OCI-LY1 (cell line): Measurements from ENCODE around the gene RNF115.

Experiments used
- H2AFZ ChIP-seq: fragments of 200-600 bp; sonication (generic), shearing (Covaris generic); 2 replicates; pipeline ENCODE4 v1.6.0; 2014; ENCODE audit warnings: antibody characterized with exemption, mild to moderate bottlenecking, low read length
- H3F3A ChIP-seq: fragments of 200-600 bp; sonication (generic), shearing (Covaris generic); 2 replicates; pipeline ENCODE4 v1.6.0; 2014; ENCODE audit warnings: mild to moderate bottlenecking, antibody characterized with exemption, low read length, moderate library complexity; ENCODE audit not compliant: insufficient read depth
- H3K27ac ChIP-seq: fragments of 200-600 bp; sonication (generic); 2 replicates; pipeline ENCODE4 v1.5.1; 2014; ENCODE audit warnings: low read length, mixed run types, mild to moderate bottlenecking, low read depth; ENCODE audit not compliant: poor library complexity, severe bottlenecking
- H3K27me3 ChIP-seq: fragments of 200-600 bp; sonication (generic); 2 replicates; pipeline ENCODE4 v1.6.0; 2014; ENCODE audit warnings: antibody characterized with exemption, mild to moderate bottlenecking, low read length, moderate library complexity; ENCODE audit not compliant: insufficient read depth
- H3K36me3 ChIP-seq: fragments of 200-600 bp; sonication (generic); 2 replicates; pipeline ENCODE4 v1.6.1; 2014; ENCODE audit warnings: mild to moderate bottlenecking, antibody characterized with exemption, low read length, moderate library complexity, mixed read lengths; ENCODE audit not compliant: insufficient read depth
- H3K4me1 ChIP-seq: fragments of 200-600 bp; sonication (generic); 2 replicates; pipeline ENCODE4 v1.5.1; 2014; ENCODE audit warnings: mild to moderate bottlenecking, low read length, moderate library complexity; ENCODE audit not compliant: insufficient read depth, severe bottlenecking
- H3K4me2 ChIP-seq: fragments of 200-600 bp; sonication (generic), shearing (Covaris generic); 2 replicates; pipeline ENCODE4 v1.6.1; 2014; ENCODE audit warnings: low read length
- H3K4me3 ChIP-seq: fragments of 200-600 bp; sonication (generic); 2 replicates; pipeline ENCODE4 v1.5.1; 2014; ENCODE audit warnings: low read length, low read depth, mild to moderate bottlenecking, mixed read lengths; ENCODE audit not compliant: poor library complexity, severe bottlenecking
- H3K79me2 ChIP-seq: fragments of 200-600 bp; shearing (Covaris generic); 2 replicates; pipeline ENCODE4 v1.6.1; 2016; ENCODE audit warnings: mixed run types, low read length, mixed read lengths; ENCODE audit not compliant: insufficient read depth
- H3K9ac ChIP-seq: fragments of 200-600 bp; sonication (generic), shearing (Covaris generic); 2 replicates; pipeline ENCODE4 v1.6.1; 2014; ENCODE audit warnings: mild to moderate bottlenecking, low read length, mixed read lengths
- H3K9me2 ChIP-seq: fragments of 200-600 bp; sonication (generic), shearing (Covaris generic); 2 replicates; pipeline ENCODE4 v1.6.1; 2014; ENCODE audit warnings: low read depth, mild to moderate bottlenecking, low read length, mixed read lengths
- H3K9me3 ChIP-seq: fragments of 200-600 bp; shearing (Covaris generic); 2 replicates; pipeline ENCODE4 v1.6.1; 2014; ENCODE audit warnings: low read length, mixed read lengths
- H4K20me1 ChIP-seq: fragments of 200-600 bp; sonication (generic), shearing (Covaris generic); 2 replicates; pipeline ENCODE4 v1.6.0; 2016; ENCODE audit warnings: mild to moderate bottlenecking, low read length; ENCODE audit not compliant: insufficient read depth
- EZH2 ChIP-seq: fragments of 200-600 bp; sonication (generic), shearing (Covaris generic); IDR thresholded peaks from 2 replicates; pipeline ENCODE4 v1.8.0; 2017; ENCODE audit warnings: borderline replicate concordance, mixed run types, mild to moderate bottlenecking, antibody characterized with exemption, low read length, moderate library complexity, mixed read lengths
- TF ChIP-seq, protein P1 (sequence below): fragments of 200-600 bp; sonication (generic), shearing (Covaris generic); IDR thresholded peaks from 2 replicates; pipeline ENCODE4 v1.5.1; 2017; ENCODE audit warnings: mild to moderate bottlenecking, antibody characterized with exemption, low read length, moderate library complexity, mixed read lengths

Gene RNF115

DNA sequence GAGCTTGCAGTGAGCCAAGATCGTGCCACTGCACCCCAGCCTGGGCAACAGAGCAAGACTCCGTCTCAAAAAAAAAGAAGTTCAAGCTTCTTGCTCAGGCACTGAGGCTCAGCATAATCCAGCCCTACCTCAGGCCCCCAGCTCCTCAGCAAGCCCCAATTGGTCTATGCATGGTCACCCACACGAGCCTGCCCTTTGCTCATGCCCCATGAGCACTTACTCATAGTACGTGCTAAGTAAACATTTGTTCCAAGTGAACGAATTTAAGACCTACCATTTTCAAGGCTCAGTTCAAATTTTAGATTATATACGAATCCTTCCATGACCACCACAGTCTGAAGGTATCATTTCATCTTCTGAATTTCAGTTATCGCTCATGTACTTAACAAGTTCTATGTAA is 121.1 kb downstream of the RNF115 start:
- no peaks in the 10 kb centered on the region for H3F3A ChIP-seq
- no peaks in the 10 kb centered on the region for H4K20me1 ChIP-seq
- no peaks in the 10 kb centered on the region for H3K79me2 ChIP-seq
- no peaks in the 10 kb centered on the region for H3K9me2 ChIP-seq
- H3K27me3 ChIP-seq, result no peaks in the 10 kb centered on the region
- H3K27ac ChIP-seq, result no peak overlapping the region
- TF ChIP-seq EZH2, result no peak
- TF ChIP-seq, protein P1, sequence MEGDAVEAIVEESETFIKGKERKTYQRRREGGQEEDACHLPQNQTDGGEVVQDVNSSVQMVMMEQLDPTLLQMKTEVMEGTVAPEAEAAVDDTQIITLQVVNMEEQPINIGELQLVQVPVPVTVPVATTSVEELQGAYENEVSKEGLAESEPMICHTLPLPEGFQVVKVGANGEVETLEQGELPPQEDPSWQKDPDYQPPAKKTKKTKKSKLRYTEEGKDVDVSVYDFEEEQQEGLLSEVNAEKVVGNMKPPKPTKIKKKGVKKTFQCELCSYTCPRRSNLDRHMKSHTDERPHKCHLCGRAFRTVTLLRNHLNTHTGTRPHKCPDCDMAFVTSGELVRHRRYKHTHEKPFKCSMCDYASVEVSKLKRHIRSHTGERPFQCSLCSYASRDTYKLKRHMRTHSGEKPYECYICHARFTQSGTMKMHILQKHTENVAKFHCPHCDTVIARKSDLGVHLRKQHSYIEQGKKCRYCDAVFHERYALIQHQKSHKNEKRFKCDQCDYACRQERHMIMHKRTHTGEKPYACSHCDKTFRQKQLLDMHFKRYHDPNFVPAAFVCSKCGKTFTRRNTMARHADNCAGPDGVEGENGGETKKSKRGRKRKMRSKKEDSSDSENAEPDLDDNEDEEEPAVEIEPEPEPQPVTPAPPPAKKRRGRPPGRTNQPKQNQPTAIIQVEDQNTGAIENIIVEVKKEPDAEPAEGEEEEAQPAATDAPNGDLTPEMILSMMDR, result no peak
- H3K4me3 ChIP-seq, result no peak overlapping the region
- H2AFZ ChIP-seq, result no peak overlapping the region
- H3K9me3 ChIP-seq, result no peaks in the 10 kb centered on the region
- H3K4me2 ChIP-seq, result no peak overlapping the region
- H3K4me1 ChIP-seq, result no peaks in the 10 kb centered on the region
- no peak overlapping the region for H3K9ac ChIP-seq
- H3K36me3 ChIP-seq, result no peaks in the 10 kb centered on the region

DNA sequence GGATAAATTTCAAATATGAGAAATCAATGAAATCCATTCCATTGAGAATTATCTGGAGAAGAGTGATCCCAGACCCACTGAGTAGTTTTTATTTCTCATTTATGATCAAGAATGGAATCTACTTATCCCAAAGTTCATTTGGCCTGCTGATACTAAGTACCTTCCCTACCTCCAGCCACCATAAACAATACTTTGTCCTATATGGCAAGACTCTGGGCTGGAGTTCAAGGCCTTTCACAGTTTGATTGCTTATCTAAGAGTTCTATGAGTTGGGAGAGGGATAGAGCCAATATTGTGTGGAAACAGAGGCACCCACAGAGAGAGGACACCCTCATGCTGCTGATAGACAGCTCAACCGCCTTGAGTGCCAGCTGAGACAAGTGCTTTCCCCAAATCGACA is 121.8 kb downstream of the RNF115 start:
- no peak for TF ChIP-seq EZH2
- TF ChIP-seq, protein P1, result no peak

DNA sequence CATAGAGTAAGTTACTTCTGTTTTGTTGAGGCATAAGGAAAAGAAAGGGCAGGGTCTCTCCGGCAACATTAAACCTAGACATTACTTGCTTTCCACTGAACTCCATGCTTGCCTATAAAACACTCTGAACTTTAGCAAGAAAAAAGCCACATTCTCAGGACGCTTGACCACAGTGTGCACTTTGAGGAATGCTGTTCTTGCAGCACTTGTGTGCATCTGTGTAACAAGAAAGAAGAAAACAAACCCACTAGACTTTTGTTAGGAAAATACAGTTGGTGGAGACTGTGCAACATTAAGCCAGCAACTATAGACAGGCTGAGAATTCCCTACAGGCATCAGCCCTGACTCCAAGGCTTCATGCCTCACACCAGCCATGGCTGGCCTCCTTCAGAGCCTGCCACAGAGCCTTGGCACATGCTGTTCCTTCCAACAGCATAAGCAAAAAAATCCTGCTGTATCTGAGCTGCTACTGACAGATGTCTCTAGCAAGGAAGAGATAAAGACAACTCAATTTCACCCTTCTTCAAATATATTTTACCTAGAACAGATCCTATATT is 122.5 kb downstream of the RNF115 start:
- no peaks in the 10 kb centered on the region for H3K4me1 ChIP-seq
- H3K4me3 ChIP-seq, result no peak overlapping the region
- H3K4me2 ChIP-seq, result no peak overlapping the region
- no peaks in the 10 kb centered on the region for H3K9me3 ChIP-seq
- no peaks in the 10 kb centered on the region for H4K20me1 ChIP-seq
- H3K27me3 ChIP-seq, result no peaks in the 10 kb centered on the region
- H3K9me2 ChIP-seq, result no peaks in the 10 kb centered on the region
- H2AFZ ChIP-seq, result no peak overlapping the region
- H3K36me3 ChIP-seq, result no peaks in the 10 kb centered on the region
- TF ChIP-seq EZH2, result no peak
- TF ChIP-seq, protein P1, result no peak
- no peak overlapping the region for H3K27ac ChIP-seq
- no peaks in the 10 kb centered on the region for H3F3A ChIP-seq
- no peak overlapping the region for H3K9ac ChIP-seq
- H3K79me2 ChIP-seq, result no peaks in the 10 kb centered on the region

More for the DNA sequence above, 121.8 kb downstream of the RNF115 start:
- H3K9ac ChIP-seq, result no peak overlapping the region
- H3F3A ChIP-seq, result no peaks in the 10 kb centered on the region
- no peaks in the 10 kb centered on the region for H3K27me3 ChIP-seq
- no peaks in the 10 kb centered on the region for H3K9me2 ChIP-seq
- H2AFZ ChIP-seq, result no peak overlapping the region
- no peak overlapping the region for H3K27ac ChIP-seq
- no peak overlapping the region for H3K4me2 ChIP-seq
- no peaks in the 10 kb centered on the region for H3K4me1 ChIP-seq
- H3K9me3 ChIP-seq, result no peaks in the 10 kb centered on the region
- no peaks in the 10 kb centered on the region for H3K36me3 ChIP-seq
- no peaks in the 10 kb centered on the region for H4K20me1 ChIP-seq
- no peaks in the 10 kb centered on the region for H3K79me2 ChIP-seq
- no peak overlapping the region for H3K4me3 ChIP-seq
